Placental epithelial cell (primary cell): ENCODE measurements around the gene IGFBP4. TPM values are rescaled to one million over a fixed set of nuclear protein-coding genes. Genes with fewer than 3 reads are reported as not detected.

Source experiments
- total RNA-seq: library from RNA; depleted of rRNA; stranded (reverse); fragments of >200 nt; gene quantifications from 2 replicates; pipeline ENCODE4 v1.2.3, GENCODE V29; 2012

Gene IGFBP4
- 40.2 and 49.1 TPM in 2 replicates for total RNA-seq

DNA sequence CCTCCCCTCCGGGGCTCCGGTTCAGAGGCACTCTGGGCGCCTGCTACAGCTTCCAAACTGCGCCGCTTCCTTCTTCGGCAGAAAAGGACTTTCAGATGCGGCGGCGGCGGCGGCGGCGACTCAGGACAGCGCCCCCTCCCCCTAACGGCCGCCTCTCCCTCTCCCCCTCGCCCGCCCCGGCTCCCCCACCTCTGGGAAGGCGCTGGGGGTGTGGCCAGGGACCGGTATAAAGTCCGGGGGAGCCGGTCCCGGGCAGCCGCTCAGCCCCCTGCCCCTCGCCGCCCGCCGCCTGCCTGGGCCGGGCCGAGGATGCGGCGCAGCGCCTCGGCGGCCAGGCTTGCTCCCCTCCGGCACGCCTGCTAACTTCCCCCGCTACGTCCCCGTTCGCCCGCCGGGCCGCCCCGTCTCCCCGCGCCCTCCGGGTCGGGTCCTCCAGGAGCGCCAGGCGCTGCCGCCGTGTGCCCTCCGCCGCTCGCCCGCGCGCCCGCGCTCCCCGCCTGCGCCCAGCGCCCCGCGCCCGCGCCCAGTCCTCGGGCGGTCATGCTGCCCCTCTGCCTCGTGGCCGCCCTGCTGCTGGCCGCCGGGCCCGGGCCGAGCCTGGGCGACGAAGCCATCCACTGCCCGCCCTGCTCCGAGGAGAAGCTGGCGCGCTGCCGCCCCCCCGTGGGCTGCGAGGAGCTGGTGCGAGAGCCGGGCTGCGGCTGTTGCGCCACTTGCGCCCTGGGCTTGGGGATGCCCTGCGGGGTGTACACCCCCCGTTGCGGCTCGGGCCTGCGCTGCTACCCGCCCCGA is at the start of gene IGFBP4:
IGFBP4 (plus strand) TSS at position 255 of the 792 bp plus-strand sequence; CDS start at position 541, 286 bp downstream.

DNA sequence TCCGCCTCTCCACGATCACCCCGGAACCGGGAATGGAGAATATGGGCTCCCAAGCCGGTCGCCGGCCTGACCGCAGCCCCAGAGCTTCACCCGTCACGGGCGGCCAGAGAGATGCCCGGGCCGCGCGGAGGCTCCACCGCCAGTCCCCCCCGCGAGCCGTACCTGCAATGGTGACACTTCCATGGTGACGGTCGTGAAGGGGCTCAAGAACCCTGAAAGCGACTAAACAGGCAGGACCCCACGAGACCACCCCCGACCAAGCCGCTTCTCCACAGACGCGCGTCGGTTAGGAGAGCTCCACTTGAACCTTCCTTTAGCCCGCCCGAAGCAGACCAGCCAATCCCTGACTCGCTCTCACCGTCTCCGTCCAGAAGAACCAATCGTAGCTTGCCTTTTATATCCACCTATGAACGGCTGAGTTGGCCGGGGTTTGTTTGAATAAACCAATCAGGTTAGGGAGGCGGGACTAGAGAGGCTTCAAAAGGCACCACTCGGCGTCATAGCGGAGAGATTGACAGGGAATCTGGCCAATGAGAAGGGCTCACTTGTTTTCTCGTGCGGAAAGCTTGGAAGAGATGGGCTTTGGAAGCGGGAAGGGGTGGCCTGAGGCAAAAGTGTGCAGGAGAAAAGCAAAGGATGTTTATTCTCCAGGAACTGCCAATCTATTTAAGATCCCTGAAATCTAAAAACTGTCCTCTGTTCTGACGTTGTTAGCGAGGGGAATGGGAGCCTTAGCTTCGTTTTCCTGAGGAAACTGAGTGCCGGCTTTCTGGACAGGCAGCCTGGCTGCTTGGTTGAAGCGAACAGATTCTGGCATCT is 25.4 kb upstream of the IGFBP4 start, which contains the start of gene TOP2A:
TOP2A (minus strand) TSS at position 288 of the 819 bp plus-strand sequence; CDS start at position 183, 105 bp downstream.

DNA sequence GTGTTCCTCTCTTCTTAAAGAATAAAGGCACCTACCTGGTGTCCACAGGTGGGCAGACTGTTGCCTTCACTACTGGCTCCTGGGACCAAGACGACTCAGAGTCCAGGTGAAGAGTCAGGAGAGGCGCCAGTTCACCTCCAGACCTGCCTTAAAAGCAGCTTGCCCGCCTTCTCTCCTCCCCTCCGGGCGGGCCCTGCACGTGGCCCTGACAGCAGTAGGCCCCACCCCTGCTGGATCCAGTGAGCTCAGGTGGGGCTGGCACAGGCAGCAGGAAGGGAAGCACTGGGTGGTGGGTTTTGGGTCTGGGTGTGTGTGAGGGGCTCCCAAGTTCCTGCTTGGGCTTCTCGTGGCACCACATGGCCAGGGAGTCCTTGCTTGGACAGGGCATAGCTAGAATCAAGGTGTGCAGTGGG is 58.3 kb downstream of the IGFBP4 start, which contains the start of gene TNS4:
TNS4 (minus strand) TSS at position 125 of the 413 bp plus-strand sequence. CDS start 5,198 bp downstream, outside the sequence.

Other genes starting within 250 kb of the IGFBP4 start
- 6.8 and 7.9 TPM in 2 replicates for gene WIPF2, start 224.1 kb upstream of the IGFBP4 start, total RNA-seq
- gene CDC6, start 155.6 kb upstream of the IGFBP4 start, total RNA-seq: 7.5 and 8.9 TPM in 2 replicates
- gene RARA, start 134.3 kb upstream of the IGFBP4 start, total RNA-seq: 9.0 and 10.8 TPM in 2 replicates
- gene GJD3, start 78.7 kb upstream of the IGFBP4 start, total RNA-seq: 0.33 TPM in 1 of 2 replicates, not detected in the other
- gene TOP2A, start 25.6 kb upstream of the IGFBP4 start, total RNA-seq: 16.9 and 28.3 TPM in 2 replicates
- 65.2 and 130 TPM in 2 replicates for gene TNS4, start 58.2 kb downstream of the IGFBP4 start, total RNA-seq
- not detected in 2 replicates for gene CCR7, start 122.0 kb downstream of the IGFBP4 start, total RNA-seq
- 94.0 and 121 TPM in 2 replicates for gene SMARCE1, start 204.4 kb downstream of the IGFBP4 start, total RNA-seq
- 1.6 TPM in 2 replicates for gene KRT222, start 221.7 kb downstream of the IGFBP4 start, total RNA-seq